Gastrocnemius medialis (tissue), 4 donors: Measurements from ENCODE around the gene SLC25A26.
"Not testable (repeated sequence)": the region's sequence is repeated elsewhere in the genome, so short reads cannot be mapped to it uniquely, and the experiment has no call there.

ENCODE experiments used
- POLR2A ChIP-seq, 2 donors: fragments of 450-650 bp; IDR thresholded peaks; one replicate each; pipeline ENCODE4 v1.6.1; 2017; ENCODE audit warnings: antibody characterized with exemption in 2 of 2, mild to moderate bottlenecking in 2 of 2, moderate library complexity in 2 of 2
- TF ChIP-seq, protein P1 (sequence below), 5 experiments: fragments of 450-650 bp in 3 of 5; fragments of 200-600 bp in 2 of 5; sonication (generic) in 2 of 5; IDR thresholded peaks in 4 of 5; conservative IDR thresholded peaks in 1 of 5; 1 replicate in 4 of 5; 2 replicates in 1 of 5; pipeline ENCODE4 v1.5.1; 2016 to 2019; ENCODE audit warnings: antibody characterized with exemption in 5 of 5, mild to moderate bottlenecking in 3 of 5, moderate library complexity in 3 of 5

DNA sequence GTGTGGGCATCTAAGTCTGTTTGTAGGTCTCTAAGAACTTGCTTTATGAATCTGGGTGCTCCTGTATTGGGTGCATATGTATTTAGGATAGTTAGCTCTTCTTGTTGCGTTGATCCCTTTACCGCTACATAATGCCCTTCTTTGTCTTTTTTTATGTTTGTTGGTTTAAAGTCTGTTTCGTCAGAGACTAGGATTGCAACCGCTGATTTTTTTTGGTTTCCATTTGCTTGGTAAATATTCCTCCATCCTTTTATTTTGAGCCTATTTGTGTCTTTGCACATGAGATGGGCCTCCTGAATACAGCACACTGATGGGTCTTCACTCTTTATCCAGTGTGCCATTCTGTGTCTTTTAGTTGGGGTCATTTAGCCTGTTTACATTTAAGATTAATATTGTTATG is 71.1 kb downstream of the SLC25A26 start:
- TF ChIP-seq, protein P1, sequence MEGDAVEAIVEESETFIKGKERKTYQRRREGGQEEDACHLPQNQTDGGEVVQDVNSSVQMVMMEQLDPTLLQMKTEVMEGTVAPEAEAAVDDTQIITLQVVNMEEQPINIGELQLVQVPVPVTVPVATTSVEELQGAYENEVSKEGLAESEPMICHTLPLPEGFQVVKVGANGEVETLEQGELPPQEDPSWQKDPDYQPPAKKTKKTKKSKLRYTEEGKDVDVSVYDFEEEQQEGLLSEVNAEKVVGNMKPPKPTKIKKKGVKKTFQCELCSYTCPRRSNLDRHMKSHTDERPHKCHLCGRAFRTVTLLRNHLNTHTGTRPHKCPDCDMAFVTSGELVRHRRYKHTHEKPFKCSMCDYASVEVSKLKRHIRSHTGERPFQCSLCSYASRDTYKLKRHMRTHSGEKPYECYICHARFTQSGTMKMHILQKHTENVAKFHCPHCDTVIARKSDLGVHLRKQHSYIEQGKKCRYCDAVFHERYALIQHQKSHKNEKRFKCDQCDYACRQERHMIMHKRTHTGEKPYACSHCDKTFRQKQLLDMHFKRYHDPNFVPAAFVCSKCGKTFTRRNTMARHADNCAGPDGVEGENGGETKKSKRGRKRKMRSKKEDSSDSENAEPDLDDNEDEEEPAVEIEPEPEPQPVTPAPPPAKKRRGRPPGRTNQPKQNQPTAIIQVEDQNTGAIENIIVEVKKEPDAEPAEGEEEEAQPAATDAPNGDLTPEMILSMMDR (IDR thresholded peaks at IDR 0.05 in 4 of 5, conservative IDR thresholded peaks at IDR 0.05 in 1 of 5) = not testable (repeated sequence)
- not testable (repeated sequence) for TF ChIP-seq POLR2A (IDR thresholded peaks at IDR 0.05)
